Activated CD4-positive, alpha-beta T cell treated with anti-CD3 and anti-CD28 coated beads, Interleukin-2, amount 10 ng/mL, durations not matched to agents 24 days and 14 days (primary cell): ENCODE results near the gene TRIM54. TPM values are rescaled to one million over a fixed set of nuclear protein-coding genes. Genes with fewer than 3 reads are reported as not detected.

Experiments
- DNase-seq: peaks from one replicate; pipeline ENCODE4 v3.0.0; 2022
- H3K27ac Mint-ChIP-seq: one replicate; pipeline ENCODE4 v1.8.0; 2022; ENCODE audit warnings: mild to moderate bottlenecking, mixed read lengths
- H3K27me3 Mint-ChIP-seq: one replicate; pipeline ENCODE4 v1.8.0; 2022; ENCODE audit warnings: mixed read lengths
- H3K36me3 Mint-ChIP-seq: one replicate; pipeline ENCODE4 v1.8.0; 2022; ENCODE audit warnings: low read depth, mild to moderate bottlenecking, mixed read lengths
- H3K4me1 Mint-ChIP-seq: one replicate; pipeline ENCODE4 v1.8.0; 2021; ENCODE audit warnings: mixed read lengths
- H3K4me3 Mint-ChIP-seq: one replicate; pipeline ENCODE4 v1.8.0; 2022; ENCODE audit warnings: mild to moderate bottlenecking, moderate library complexity, mixed read lengths
- H3K9me3 Mint-ChIP-seq: one replicate; pipeline ENCODE4 v1.8.0; 2021; ENCODE audit warnings: mixed read lengths
- intact Hi-C: fragments of 100-400 bp; cut with micrococcal nuclease; formaldehyde crosslinking; loops from one replicate; pipeline ENCODE4 v1.15.1; 2023
- total RNA-seq: library from RNA; stranded (reverse); gene quantifications from 2 replicates; pipeline ENCODE4 v1.2.3, GENCODE V29; 2022

TRIM54 gene
- total RNA-seq, 1 donor from 2014 or later: 0.33 TPM

DNA sequence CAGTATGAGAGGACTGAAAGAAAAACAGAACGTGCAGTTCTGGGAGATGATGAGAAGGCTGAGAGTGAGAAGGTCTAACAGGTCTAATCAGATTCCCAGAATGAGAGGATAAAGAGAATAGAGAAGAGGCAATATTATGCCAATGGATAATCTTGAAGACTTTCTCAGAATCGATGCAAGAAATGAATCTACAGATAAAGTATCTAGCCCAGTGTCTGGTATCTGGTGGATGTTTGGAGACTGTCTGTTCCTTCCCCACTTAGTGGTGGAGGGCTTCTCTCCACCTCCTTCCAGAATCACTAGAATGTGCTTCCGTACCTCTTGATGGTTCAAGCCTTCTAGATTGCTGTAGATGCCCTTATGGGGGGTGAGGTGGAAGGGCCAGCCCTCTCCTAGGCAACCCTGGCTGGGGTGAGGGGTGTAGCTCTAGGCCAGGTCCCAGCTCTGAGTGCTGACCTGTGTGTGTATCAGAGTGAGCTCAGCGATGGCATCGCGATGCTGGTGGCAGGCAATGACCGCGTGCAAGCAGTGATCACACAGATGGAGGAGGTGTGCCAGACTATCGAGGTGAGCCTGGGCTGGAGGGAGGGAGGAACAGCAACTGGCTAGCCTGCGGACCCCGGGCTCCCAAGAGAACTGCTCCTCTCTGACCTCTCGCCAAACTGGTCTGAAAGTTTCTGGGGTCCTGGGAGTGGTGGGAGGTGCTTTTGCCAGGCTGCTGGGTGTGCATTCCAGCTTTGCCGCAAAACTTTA lies 22.4 kb downstream of the TRIM54 start:
- DNase-seq: no peak
- no peak overlapping the region for H3K27ac Mint-ChIP-seq
- H3K36me3 Mint-ChIP-seq: peaks cover 8% of the 10 kb centered on the region
- H3K4me1 Mint-ChIP-seq: peaks cover 5% of the 10 kb centered on the region
- H3K27me3 Mint-ChIP-seq: peaks cover 19% of the 10 kb centered on the region
- intact Hi-C loops: no loop called here
- H3K9me3 Mint-ChIP-seq: no peaks in the 10 kb centered on the region
- no peak overlapping the region for H3K4me3 Mint-ChIP-seq

GRCh38 chr2:27305516-27305915 lies 23.3 kb downstream of the TRIM54 start:
- intact Hi-C loops: no loop called here
- Mint-ChIP-seq H3K4me1 (peaks cover 5% of the 10 kb centered on the region), H3K9me3 (no peaks in the 10 kb centered on the region), H3K36me3 (peaks cover 12% of the 10 kb centered on the region), H3K27ac (no peak overlapping the region), H3K4me3 (no peak overlapping the region), H3K27me3 (peaks cover 19% of the 10 kb centered on the region)
- no peak for DNase-seq

DNA sequence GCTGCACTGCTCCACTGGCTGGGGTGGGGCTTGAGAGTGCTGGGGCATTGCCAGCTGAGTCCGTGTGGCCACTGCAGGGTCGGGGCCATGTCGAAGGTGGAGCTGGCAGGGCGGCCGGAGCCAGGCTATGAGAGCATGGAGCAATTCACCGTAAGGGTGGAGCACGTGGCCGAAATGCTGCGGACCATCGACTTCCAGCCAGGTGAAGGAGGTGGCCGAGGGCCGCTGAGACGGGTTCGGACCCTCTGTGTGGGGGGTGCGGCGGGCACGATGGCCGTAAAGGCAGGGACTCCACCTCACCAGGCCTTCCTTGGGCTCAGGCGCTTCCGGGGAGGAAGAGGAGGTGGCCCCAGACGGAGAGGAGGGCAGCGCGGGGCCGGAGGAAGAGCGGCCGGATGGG lies 23.9 kb downstream of the TRIM54 start:
- H3K4me1 Mint-ChIP-seq: peaks cover 5% of the 10 kb centered on the region
- no peaks in the 10 kb centered on the region for H3K9me3 Mint-ChIP-seq
- DNase-seq: no peak
- no peak overlapping the region for H3K27ac Mint-ChIP-seq
- H3K27me3 Mint-ChIP-seq: peaks cover 19% of the 10 kb centered on the region
- intact Hi-C loops: no loop called here
- H3K4me3 Mint-ChIP-seq: peak overlapping the region; percentile 65
- H3K36me3 Mint-ChIP-seq: peaks cover 13% of the 10 kb centered on the region

DNA sequence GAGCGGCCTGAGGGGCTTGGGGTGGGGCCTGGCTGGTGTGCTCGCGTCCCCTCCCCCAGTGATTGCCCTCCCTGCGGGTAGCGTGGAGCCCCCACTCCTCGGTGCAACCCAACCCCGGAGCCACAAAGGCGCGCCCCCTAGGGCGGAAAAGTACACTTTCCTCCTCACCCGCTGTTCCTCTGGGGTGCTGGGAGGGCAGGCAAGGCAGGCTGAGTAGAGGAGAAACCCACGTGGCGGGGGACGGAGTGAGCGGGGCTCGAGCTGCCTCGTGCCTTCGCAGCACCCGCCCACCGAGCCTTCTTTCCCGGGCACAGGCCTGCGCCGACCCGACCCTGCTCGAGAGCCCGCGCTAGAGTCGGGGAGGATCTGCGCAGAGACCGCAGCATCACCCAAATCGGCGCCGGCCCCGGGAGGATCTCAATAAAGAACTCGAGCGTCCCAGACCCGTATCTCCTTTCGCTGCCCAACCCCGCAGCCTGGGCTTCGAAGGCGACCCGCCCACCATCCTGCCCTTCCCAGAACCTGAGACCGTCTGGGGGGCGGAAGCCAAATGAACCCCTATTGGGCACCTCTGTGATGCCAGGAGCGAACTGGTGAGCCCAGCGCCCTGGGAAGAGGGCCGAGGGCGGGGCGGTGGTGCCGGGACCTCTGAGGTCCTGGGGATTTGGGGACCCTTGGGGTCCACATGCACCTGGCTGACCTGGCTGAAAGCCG lies 24.5 kb downstream of the TRIM54 start:
- Mint-ChIP-seq H3K36me3 (peaks cover 18% of the 10 kb centered on the region), H3K4me3 (peak overlapping the region; percentile 65), H3K4me1 (peaks cover 5% of the 10 kb centered on the region), H3K27ac (no peak overlapping the region), H3K9me3 (no peaks in the 10 kb centered on the region), H3K27me3 (peaks cover 19% of the 10 kb centered on the region)
- peak; percentile 74 for DNase-seq
- intact Hi-C loops: no loop called here

GRCh38 chr2:27307287-27307544 lies 25.0 kb downstream of the TRIM54 start:
- intact Hi-C loops: no loop called here
- no peak for DNase-seq
- peak overlapping the region; percentile 43 for H3K4me3 Mint-ChIP-seq
- H3K4me1 Mint-ChIP-seq: peaks cover 5% of the 10 kb centered on the region
- H3K36me3 Mint-ChIP-seq: peaks cover 19% of the 10 kb centered on the region
- no peaks in the 10 kb centered on the region for H3K9me3 Mint-ChIP-seq
- peaks cover 19% of the 10 kb centered on the region for H3K27me3 Mint-ChIP-seq
- H3K27ac Mint-ChIP-seq: no peak overlapping the region

- H3K27me3 Mint-ChIP-seq: peaks cover 19% of the 10 kb centered on the region
- peaks cover 4% of the 10 kb centered on the region for H3K4me1 Mint-ChIP-seq
- no peaks in the 10 kb centered on the region for H3K9me3 Mint-ChIP-seq
- H3K36me3 Mint-ChIP-seq: peaks cover 20% of the 10 kb centered on the region
- H3K4me3 Mint-ChIP-seq: no peak overlapping the region
- intact Hi-C loops: no loop called here
- DNase-seq: no peak
- no peak overlapping the region for H3K27ac Mint-ChIP-seq
These were observed 25.5 kb downstream of the TRIM54 start for GRCh38 chr2:27307545-27308358.

DNA sequence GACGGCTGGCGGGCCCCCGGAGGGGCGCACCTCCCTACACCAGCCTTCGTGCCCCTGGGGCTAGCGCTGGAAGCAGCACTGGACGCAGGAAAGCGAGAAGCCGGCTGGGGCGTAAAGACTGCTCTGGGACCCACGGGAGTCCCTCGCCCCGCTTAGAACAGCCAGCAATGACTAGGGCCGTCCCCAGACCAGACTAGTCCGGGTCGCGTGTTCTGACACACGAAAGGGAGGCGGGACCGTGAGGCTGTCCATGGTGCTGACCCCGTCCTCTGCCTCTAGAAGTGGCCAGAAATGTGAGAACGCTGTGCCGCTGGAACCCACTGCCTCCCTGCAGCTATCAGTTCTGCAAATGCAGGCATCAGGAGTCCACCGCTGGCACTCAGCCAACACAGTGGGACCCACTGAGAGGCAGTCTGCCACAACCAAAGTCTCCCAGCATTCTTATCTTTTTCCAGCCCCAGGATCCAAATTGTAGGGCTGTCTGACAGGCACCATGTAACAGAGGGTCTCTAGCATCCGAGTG lies 26.2 kb downstream of the TRIM54 start, which contains the start of gene UCN:
UCN (minus strand) TSS at position 87 of the 523 bp plus-strand sequence. CDS start 550 bp downstream, outside the sequence.
- Mint-ChIP-seq H3K36me3 (peaks cover 20% of the 10 kb centered on the region), H3K9me3 (no peaks in the 10 kb centered on the region), H3K4me3 (peak within 1 kb of the TSS; percentile 43), H3K4me1 (no peaks in the 10 kb centered on the region), H3K27me3 (peaks cover 19% of the 10 kb centered on the region), H3K27ac (no peak within 1 kb of the TSS)
- DNase-seq: no peak
- intact Hi-C loops: no loop called here

GRCh38 chr2:27309651-27310050 lies 27.4 kb downstream of the TRIM54 start:
- DNase-seq: no peak
- H3K36me3 Mint-ChIP-seq: peaks cover 20% of the 10 kb centered on the region
- intact Hi-C loops: no loop called here
- H3K27ac Mint-ChIP-seq: no peak overlapping the region
- no peaks in the 10 kb centered on the region for H3K4me1 Mint-ChIP-seq
- no peaks in the 10 kb centered on the region for H3K9me3 Mint-ChIP-seq
- H3K27me3 Mint-ChIP-seq: peaks cover 16% of the 10 kb centered on the region
- no peak overlapping the region for H3K4me3 Mint-ChIP-seq

DNA sequence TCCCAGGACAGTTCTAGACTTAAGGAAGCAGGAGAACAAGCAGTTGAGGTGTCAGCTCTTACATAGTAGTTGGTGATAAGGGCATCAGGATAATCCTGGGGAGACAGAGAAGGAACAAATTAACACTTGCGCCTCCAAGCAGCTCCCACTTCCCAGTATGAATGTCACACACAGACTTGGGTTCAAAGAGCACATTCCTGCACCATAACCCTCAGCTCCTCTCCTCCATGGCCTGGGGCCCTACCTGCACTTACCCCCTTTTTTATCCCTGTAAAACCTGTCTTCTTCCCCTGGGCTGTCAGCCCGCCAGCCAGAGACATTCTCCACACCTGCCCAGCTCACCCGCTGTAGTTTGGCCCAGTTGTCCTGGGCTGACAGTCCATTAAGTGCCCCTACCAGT lies 29.9 kb downstream of the TRIM54 start:
- H3K36me3 Mint-ChIP-seq: peaks cover 22% of the 10 kb centered on the region
- DNase-seq: no peak
- H3K27ac Mint-ChIP-seq: no peak overlapping the region

GRCh38 chr2:27313882-27314645 lies 31.8 kb downstream of the TRIM54 start:
- H3K27ac Mint-ChIP-seq: no peak overlapping the region
- DNase-seq: no peak
- intact Hi-C loops: no loop called here
- no peaks in the 10 kb centered on the region for H3K4me1 Mint-ChIP-seq
- H3K36me3 Mint-ChIP-seq: peaks cover 20% of the 10 kb centered on the region
- no peaks in the 10 kb centered on the region for H3K9me3 Mint-ChIP-seq
- H3K27me3 Mint-ChIP-seq: no peaks in the 10 kb centered on the region
- no peak overlapping the region for H3K4me3 Mint-ChIP-seq

More for the DNA sequence above, 29.9 kb downstream of the TRIM54 start:
- peaks cover 2% of the 10 kb centered on the region for H3K27me3 Mint-ChIP-seq
- no peaks in the 10 kb centered on the region for H3K9me3 Mint-ChIP-seq
- no peak overlapping the region for H3K4me3 Mint-ChIP-seq
- H3K4me1 Mint-ChIP-seq: no peaks in the 10 kb centered on the region
- intact Hi-C loops: no loop called here

DNA sequence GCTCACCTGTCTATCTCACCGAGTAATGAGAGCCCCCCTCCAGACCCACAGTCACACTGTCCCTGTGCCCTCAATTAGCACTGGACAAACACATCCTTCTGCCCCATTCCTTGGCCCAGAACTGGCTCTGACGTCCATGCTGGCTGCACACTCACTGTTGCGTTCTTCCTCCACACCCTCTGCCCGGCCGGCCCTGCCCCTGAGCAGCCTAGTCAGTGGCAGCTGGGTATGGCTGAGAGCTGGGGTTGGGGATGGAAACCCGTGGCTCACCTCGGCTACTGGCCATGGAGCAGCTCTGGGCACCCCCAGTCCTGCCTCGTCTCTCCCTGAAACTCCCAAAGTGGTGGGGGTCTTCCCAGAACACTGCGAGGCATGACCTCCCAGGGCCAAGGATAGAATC lies 32.5 kb downstream of the TRIM54 start:
- no peak for DNase-seq
- Mint-ChIP-seq H3K27ac (no peak overlapping the region), H3K36me3 (peaks cover 15% of the 10 kb centered on the region), H3K4me3 (no peak overlapping the region), H3K4me1 (no peaks in the 10 kb centered on the region), H3K9me3 (no peaks in the 10 kb centered on the region), H3K27me3 (no peaks in the 10 kb centered on the region)
- intact Hi-C loops: no loop called here

DNA sequence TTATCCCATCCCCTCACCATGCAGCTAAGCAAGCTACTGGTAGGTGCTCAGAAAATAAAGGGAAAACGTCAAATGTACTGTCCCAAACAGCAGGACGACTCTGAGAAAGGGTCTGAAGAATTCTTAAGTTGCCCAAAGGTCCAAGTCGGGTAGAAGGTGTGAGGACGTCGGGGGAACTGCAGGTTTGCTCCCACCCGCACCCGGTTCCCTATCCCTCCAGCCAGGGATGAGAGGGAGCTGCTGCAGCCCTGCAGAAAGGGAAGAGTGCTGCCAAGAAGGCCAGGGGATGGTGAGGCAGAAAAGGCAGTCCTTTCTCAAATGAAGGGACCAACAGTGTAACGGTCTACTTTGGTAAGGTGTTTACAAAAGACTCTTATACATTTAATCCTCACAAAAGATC lies 32.9 kb downstream of the TRIM54 start:
- H3K4me3 Mint-ChIP-seq: no peak overlapping the region
- no peaks in the 10 kb centered on the region for H3K27me3 Mint-ChIP-seq
- H3K9me3 Mint-ChIP-seq: no peaks in the 10 kb centered on the region
- peaks cover 13% of the 10 kb centered on the region for H3K36me3 Mint-ChIP-seq
- no peak for DNase-seq
- intact Hi-C loops: no loop called here
- no peak overlapping the region for H3K27ac Mint-ChIP-seq
- no peaks in the 10 kb centered on the region for H3K4me1 Mint-ChIP-seq

- H3K27me3 Mint-ChIP-seq: no peaks in the 10 kb centered on the region
- peaks cover 5% of the 10 kb centered on the region for H3K4me1 Mint-ChIP-seq
- intact Hi-C loops: no loop called here
- DNase-seq: no peak
- no peaks in the 10 kb centered on the region for H3K9me3 Mint-ChIP-seq
- no peak overlapping the region for H3K27ac Mint-ChIP-seq
- peaks cover 8% of the 10 kb centered on the region for H3K36me3 Mint-ChIP-seq
- no peak overlapping the region for H3K4me3 Mint-ChIP-seq
These were observed 34.6 kb downstream of the TRIM54 start for GRCh38 chr2:27316655-27317412.
